ENCODE data around the gene NDC80.

Gene NDC80

GRCh38 chr18:2606335-2606734 lies 35.0 kb downstream of the NDC80 start:
- Mint-ChIP-seq H3K9me3 (no peaks in the 10 kb centered on the region), H3K4me1 (peaks cover 31% of the 10 kb centered on the region), H3K27me3 (no peaks in the 10 kb centered on the region), H3K4me3 (peak overlapping the region; percentile 40), H3K27ac (ENCODE audit: low read depth) (peak overlapping the region; percentile 89), H3K36me3 (ENCODE audit: insufficient read depth) (peaks cover 2% of the 10 kb centered on the region)
- ATAC-seq (replicated peaks; ENCODE audit: extremely low read depth, poor library complexity, severe bottlenecking) (peak; percentile 70), DNase-seq (ENCODE audit: low spot score in 2 of 2) (no peak)

- Mint-ChIP-seq H3K4me1 (peaks cover 16% of the 10 kb centered on the region), H3K27me3 (no peaks in the 10 kb centered on the region), H3K9me3 (no peaks in the 10 kb centered on the region), H3K27ac (ENCODE audit: low read depth) (no peak overlapping the region), H3K36me3 (ENCODE audit: insufficient read depth) (no peaks in the 10 kb centered on the region), H3K4me3 (no peak overlapping the region)
- DNase-seq (ENCODE audit: low spot score in 2 of 2) = no peak
- no peak for ATAC-seq (replicated peaks; ENCODE audit: extremely low read depth, poor library complexity, severe bottlenecking)
These were observed 38.2 kb downstream of the NDC80 start for GRCh38 chr18:2609604-2610003.

GRCh38 chr18:2610549-2610948 lies 39.2 kb downstream of the NDC80 start:
- Mint-ChIP-seq H3K36me3 (ENCODE audit: insufficient read depth) (peaks cover 2% of the 10 kb centered on the region), H3K4me1 (peaks cover 7% of the 10 kb centered on the region), H3K27ac (ENCODE audit: low read depth) (no peak overlapping the region), H3K9me3 (peaks cover 5% of the 10 kb centered on the region), H3K27me3 (no peaks in the 10 kb centered on the region), H3K4me3 (no peak overlapping the region)
- DNase-seq (ENCODE audit: low spot score in 2 of 2) (no peak), ATAC-seq (replicated peaks; ENCODE audit: extremely low read depth, poor library complexity, severe bottlenecking) (no peak)

GRCh38 chr18:2612996-2613395 lies 41.6 kb downstream of the NDC80 start:
- Mint-ChIP-seq H3K27ac (ENCODE audit: low read depth) (no peak overlapping the region), H3K36me3 (ENCODE audit: insufficient read depth) (peaks cover 5% of the 10 kb centered on the region), H3K4me1 (peaks cover 5% of the 10 kb centered on the region), H3K4me3 (no peak overlapping the region), H3K27me3 (no peaks in the 10 kb centered on the region), H3K9me3 (peaks cover 5% of the 10 kb centered on the region)
- no peak for ATAC-seq (replicated peaks; ENCODE audit: extremely low read depth, poor library complexity, severe bottlenecking)
- no peak for DNase-seq (ENCODE audit: low spot score in 2 of 2)

GRCh38 chr18:2617401-2617998 lies 46.1 kb downstream of the NDC80 start:
- Mint-ChIP-seq H3K36me3 (ENCODE audit: insufficient read depth) (peaks cover 5% of the 10 kb centered on the region), H3K4me3 (no peak overlapping the region), H3K9me3 (peaks cover 5% of the 10 kb centered on the region), H3K4me1 (peaks cover 5% of the 10 kb centered on the region), H3K27ac (ENCODE audit: low read depth) (no peak overlapping the region), H3K27me3 (no peaks in the 10 kb centered on the region)
- DNase-seq (ENCODE audit: low spot score in 2 of 2) (no peak), ATAC-seq (replicated peaks; ENCODE audit: extremely low read depth, poor library complexity, severe bottlenecking) (no peak)

- Mint-ChIP-seq H3K4me3 (no peak overlapping the region), H3K36me3 (ENCODE audit: insufficient read depth) (peaks cover 5% of the 10 kb centered on the region), H3K27me3 (no peaks in the 10 kb centered on the region), H3K27ac (ENCODE audit: low read depth) (no peak overlapping the region), H3K4me1 (peaks cover 5% of the 10 kb centered on the region), H3K9me3 (peaks cover 5% of the 10 kb centered on the region)
- DNase-seq (ENCODE audit: low spot score in 2 of 2) (no peak), ATAC-seq (replicated peaks; ENCODE audit: extremely low read depth, poor library complexity, severe bottlenecking) (no peak)
These were observed 46.7 kb downstream of the NDC80 start for GRCh38 chr18:2618009-2618408.

GRCh38 chr18:2625217-2625616 lies 53.9 kb downstream of the NDC80 start:
- ATAC-seq (replicated peaks; ENCODE audit: extremely low read depth, poor library complexity, severe bottlenecking) (no peak), DNase-seq (ENCODE audit: low spot score in 2 of 2) (no peak)
- H3K27ac Mint-ChIP-seq (ENCODE audit: low read depth) = peak overlapping the region; percentile 57
- H3K4me1 Mint-ChIP-seq = peaks cover 12% of the 10 kb centered on the region
- H3K4me3 Mint-ChIP-seq = no peak overlapping the region
- no peaks in the 10 kb centered on the region for H3K36me3 Mint-ChIP-seq (ENCODE audit: insufficient read depth)
- H3K9me3 Mint-ChIP-seq = no peaks in the 10 kb centered on the region
- H3K27me3 Mint-ChIP-seq = no peaks in the 10 kb centered on the region

GRCh38 chr18:2627821-2628276 lies 56.5 kb downstream of the NDC80 start:
- DNase-seq (ENCODE audit: low spot score in 2 of 2) (no peak), ATAC-seq (replicated peaks; ENCODE audit: extremely low read depth, poor library complexity, severe bottlenecking) (no peak)

GRCh38 chr18:2629003-2629402 lies 57.6 kb downstream of the NDC80 start:
- Mint-ChIP-seq H3K4me3 (no peak overlapping the region), H3K9me3 (no peaks in the 10 kb centered on the region), H3K27ac (ENCODE audit: low read depth) (no peak overlapping the region), H3K36me3 (ENCODE audit: insufficient read depth) (no peaks in the 10 kb centered on the region), H3K4me1 (peaks cover 19% of the 10 kb centered on the region), H3K27me3 (no peaks in the 10 kb centered on the region)
- ATAC-seq (replicated peaks; ENCODE audit: extremely low read depth, poor library complexity, severe bottlenecking) = no peak
- DNase-seq (ENCODE audit: low spot score in 2 of 2) = no peak

More at GRCh38 chr18:2627821-2628276, 56.5 kb downstream of the NDC80 start:
- Mint-ChIP-seq H3K27me3 (no peaks in the 10 kb centered on the region), H3K4me3 (no peak overlapping the region), H3K27ac (ENCODE audit: low read depth) (no peak overlapping the region), H3K36me3 (ENCODE audit: insufficient read depth) (no peaks in the 10 kb centered on the region), H3K4me1 (peaks cover 14% of the 10 kb centered on the region), H3K9me3 (no peaks in the 10 kb centered on the region)

GRCh38 chr18:2635586-2635985 lies 64.2 kb downstream of the NDC80 start:
- Mint-ChIP-seq H3K4me1 (peaks cover 69% of the 10 kb centered on the region), H3K27ac (ENCODE audit: low read depth) (peak overlapping the region; percentile 98), H3K36me3 (ENCODE audit: insufficient read depth) (peaks cover 13% of the 10 kb centered on the region), H3K27me3 (no peaks in the 10 kb centered on the region), H3K4me3 (no peak overlapping the region), H3K9me3 (no peaks in the 10 kb centered on the region)
- DNase-seq (ENCODE audit: low spot score in 2 of 2) (no peak), ATAC-seq (replicated peaks; ENCODE audit: extremely low read depth, poor library complexity, severe bottlenecking) (no peak)

- peak overlapping the region; percentile 98 for H3K27ac Mint-ChIP-seq (ENCODE audit: low read depth)
- ATAC-seq (replicated peaks; ENCODE audit: extremely low read depth, poor library complexity, severe bottlenecking) (peak; percentile 38), DNase-seq (ENCODE audit: low spot score in 2 of 2) (no peak)
- H3K4me3 Mint-ChIP-seq = peak overlapping the region; percentile 76
- peaks cover 75% of the 10 kb centered on the region for H3K4me1 Mint-ChIP-seq
- no peaks in the 10 kb centered on the region for H3K27me3 Mint-ChIP-seq
- H3K9me3 Mint-ChIP-seq = no peaks in the 10 kb centered on the region
- peaks cover 13% of the 10 kb centered on the region for H3K36me3 Mint-ChIP-seq (ENCODE audit: insufficient read depth)
These were observed 64.8 kb downstream of the NDC80 start for GRCh38 chr18:2636126-2636631.

GRCh38 chr18:2641638-2642037 lies 70.3 kb downstream of the NDC80 start:
- Mint-ChIP-seq H3K9me3 (no peaks in the 10 kb centered on the region), H3K27me3 (no peaks in the 10 kb centered on the region), H3K27ac (ENCODE audit: low read depth) (peak overlapping the region; percentile 98), H3K4me3 (peak overlapping the region; percentile 73), H3K36me3 (ENCODE audit: insufficient read depth) (peaks cover 8% of the 10 kb centered on the region), H3K4me1 (peaks cover 46% of the 10 kb centered on the region)
- ATAC-seq (replicated peaks; ENCODE audit: extremely low read depth, poor library complexity, severe bottlenecking) (no peak), DNase-seq (ENCODE audit: low spot score in 2 of 2) (no peak)

- no peak for DNase-seq (ENCODE audit: low spot score in 2 of 2)
- Mint-ChIP-seq H3K27me3 (no peaks in the 10 kb centered on the region), H3K4me3 (no peak overlapping the region), H3K27ac (ENCODE audit: low read depth) (no peak overlapping the region), H3K36me3 (ENCODE audit: insufficient read depth) (peaks cover under 1% of the 10 kb centered on the region), H3K4me1 (peaks cover 36% of the 10 kb centered on the region), H3K9me3 (no peaks in the 10 kb centered on the region)
- ATAC-seq (replicated peaks; ENCODE audit: extremely low read depth, poor library complexity, severe bottlenecking) = no peak
These were observed 71.4 kb downstream of the NDC80 start for GRCh38 chr18:2642771-2643170.

All from central memory CD8-positive, alpha-beta T cell (primary cell).